GM12878 (cell line): ENCODE data around the gene CAMK4. TPM values are rescaled to one million over a fixed set of nuclear protein-coding genes. Genes with fewer than 3 reads are reported as not detected.

Source experiments
- ATAC-seq: fragments of 200-7000 bp; cut with Tn5 transposase; 3 replicates; pipeline ENCODE4 v1.9.1; 2020; ENCODE audit warnings: mild to moderate bottlenecking, moderate library complexity
- BruUV-seq: library from RNA; stranded (reverse); fragments of 400-500 nt; replicated peaks from 2 replicates; lab custom pipeline; 2021; lab: Mats Ljungman, UMichigan
- CTCF ChIA-PET: fragments of 300-600 bp; sonication (Branson Sonifier 250); formaldehyde crosslinking; extraction: SDS; loops from one replicate; lab custom pipeline; 2021; ENCODE audit warnings: inconsistent platforms; lab: Yijun Ruan, JAX
- POLR2A ChIA-PET: fragments of 350-600 bp; formaldehyde crosslinking; extraction: SDS; loops from one replicate; lab custom pipeline; 2021; ENCODE audit warnings: inconsistent platforms; lab: Charles Lee
- RAD21 ChIA-PET: fragments of 300-600 bp; sonication (Branson Sonifier 250); formaldehyde crosslinking; loops from one replicate; lab custom pipeline; 2023; ENCODE audit warnings: antibody characterized with exemption; ENCODE audit not compliant: unreplicated experiment; lab: Charles Lee
- SMC1A ChIA-PET: fragments of 300-600 bp; sonication (Branson Sonifier 250); formaldehyde crosslinking; loops from one replicate; lab custom pipeline; 2023; ENCODE audit not compliant: unreplicated experiment, uncharacterized antibody; lab: Charles Lee
- DNase-seq: peaks from one replicate; pipeline ENCODE4 v3.0.0-alpha.2; 2011; ENCODE audit warnings: low read depth, low spot score
- FAIRE-seq: peaks from 3 replicates; lab custom pipeline; 2011; peaks lifted over from hg19 to GRCh38; lab: Jason Lieb, UNC
- H2AFZ ChIP-seq: 2 replicates; pipeline ENCODE4 v1.6.0; 2011; ENCODE audit warnings: low read depth, low read length, control low read depth; ENCODE audit not compliant: control insufficient read depth
- H3K27ac ChIP-seq: 2 replicates; pipeline ENCODE4 v1.5.1; 2011; ENCODE audit warnings: control low read depth; ENCODE audit not compliant: control insufficient read depth, insufficient read depth
- H3K27me3 ChIP-seq, 2 experiments: replicated peaks in 1 of 2; 2 replicates each; pipeline versions ENCODE4 v1.6.0 to v1.6.1; 2011; ENCODE audit warnings: low read length in 1 of 2; ENCODE audit not compliant: control insufficient read depth in 2 of 2, insufficient read depth in 2 of 2
- H3K36me3 ChIP-seq, 2 experiments: 2 replicates each; pipeline ENCODE4 v1.5.1; 2011; ENCODE audit warnings: low read length in 1 of 2; ENCODE audit not compliant: control insufficient read depth in 2 of 2, insufficient read depth in 2 of 2
- H3K4me1 ChIP-seq: 2 replicates; pipeline ENCODE4 v1.6.1; 2011; ENCODE audit warnings: mild to moderate bottlenecking, low read length, moderate library complexity, mixed read lengths; ENCODE audit not compliant: control insufficient read depth, insufficient read depth
- H3K4me2 ChIP-seq: 2 replicates; pipeline ENCODE4 v1.6.0; 2011; ENCODE audit warnings: control low read depth; ENCODE audit not compliant: control insufficient read depth, insufficient read depth
- H3K4me3 ChIP-seq: fragments of 200-600 bp; sonication (generic); 2 replicates; pipeline ENCODE4 v1.5.1; 2016
- H3K79me2 ChIP-seq: 2 replicates; pipeline ENCODE4 v1.6.0; 2011; ENCODE audit warnings: low read length; ENCODE audit not compliant: control insufficient read depth, insufficient read depth
- H3K9ac ChIP-seq: 2 replicates; pipeline ENCODE4 v1.8.0; 2011; ENCODE audit warnings: low read length, control low read depth, mixed read lengths; ENCODE audit not compliant: control insufficient read depth, insufficient read depth
- H3K9me3 ChIP-seq: replicated peaks from 3 replicates; pipeline ENCODE4 v1.5.1; 2011; ENCODE audit warnings: mild to moderate bottlenecking, low read length; ENCODE audit not compliant: control insufficient read depth, insufficient read depth
- H4K20me1 ChIP-seq: 2 replicates; pipeline ENCODE4 v1.6.0; 2011; ENCODE audit not compliant: control insufficient read depth, insufficient read depth
- EGR1 ChIP-seq, 2 experiments: IDR thresholded peaks; 1 replicate in 1 of 2; 2 replicates in 1 of 2; pipeline ENCODE4 v1.6.1; 2011 to 2012; ENCODE audit warnings: low read depth in 2 of 2, low read length in 2 of 2, borderline replicate concordance in 1 of 2, mild to moderate bottlenecking in 1 of 2, moderate library complexity in 1 of 2
- NFYB ChIP-seq: IDR thresholded peaks from 2 replicates; pipeline ENCODE4 v1.6.1; 2011; ENCODE audit warnings: low read depth, mild to moderate bottlenecking, low read length, improper control_type of control experiment, moderate library complexity; ENCODE audit not compliant: insufficient read depth
- SMAD1 ChIP-seq: fragments of 450-650 bp; IDR thresholded peaks from 2 replicates; pipeline ENCODE4 v1.6.1; 2018; ENCODE audit warnings: mild to moderate bottlenecking, low read depth; ENCODE audit not compliant: partially characterized antibody
- TCF3 ChIP-seq: IDR thresholded peaks from 2 replicates; pipeline ENCODE4 v1.6.1; 2012; ENCODE audit warnings: low read depth, mild to moderate bottlenecking, low read length, borderline replicate concordance; ENCODE audit not compliant: insufficient read depth
- ZZZ3 ChIP-seq: IDR thresholded peaks from 2 replicates; pipeline ENCODE4 v1.6.1; 2011; ENCODE audit warnings: low read depth; ENCODE audit not compliant: control insufficient read depth, insufficient read length
- WGBS: methylation state at CpG from one replicate; pipeline ENCODE4 v1.1.6; 2016; ENCODE audit warnings: low lambda C conversion rate; ENCODE audit not compliant: insufficient replicate concordance, insufficient coverage; ENCODE audit errors: missing lambda C conversion rate; 5-methylcytosine and 5-hydroxymethylcytosine counted together
- in situ Hi-C: fragments of 300-500 bp; cut with MboI; formaldehyde crosslinking; loops from 9 replicates; pipeline ENCODE4 v1.14.3; 2018; ENCODE audit warnings: mixed read lengths
- intact Hi-C: fragments of 100-400 bp; cut with micrococcal nuclease; formaldehyde crosslinking; loops from one replicate; pipeline ENCODE4 v1.14.2; 2022; ENCODE audit not compliant: unreplicated experiment
- polyA plus RNA-seq, 11 experiments: library from polyadenylated mRNA; depleted of rRNA in 4 of 11; unstranded in 6 of 11; stranded (reverse) in 5 of 11; fragments of >200 nt; fragmentation: Nextera tagmentation in 4 of 11; fragmentation: Illumina TruSeq in 1 of 11; extraction: Ambion mirVana in 4 of 11; extraction: Trizol in 1 of 11; gene quantifications; 1 replicate in 1 of 11; 2 replicates in 10 of 11; pipeline versions ENCODE4 v1.2.1 to v1.2.3, GENCODE V29; 2011 to 2016; ENCODE audit warnings: inconsistent platforms in 2 of 11, missing spikeins in 2 of 11, low read depth in 1 of 11
- total RNA-seq, 4 experiments: library from RNA; depleted of rRNA in 3 of 4; stranded (reverse); fragments of >200 nt in 3 of 4; fragmentation: Illumina TruSeq in 1 of 4; extraction: Trizol in 1 of 4; gene quantifications; 2 replicates each; pipeline versions ENCODE4 v1.2.1 to v1.2.3, GENCODE V29; 2013 to 2021
- TF ChIP-seq, protein P1 (sequence below): fragments of 450-650 bp; IDR thresholded peaks from 2 replicates; pipeline ENCODE4 v1.6.1; 2017; ENCODE audit warnings: borderline replicate concordance
- TF ChIP-seq, protein P2 (sequence below): IDR thresholded peaks from 2 replicates; pipeline ENCODE4 v1.6.1; 2012; ENCODE audit warnings: improper control_type of control experiment, low read depth, low read length; ENCODE audit not compliant: insufficient replicate concordance
- TF ChIP-seq, protein P3 (sequence below): IDR thresholded peaks from 2 replicates; pipeline ENCODE4 v1.6.1; 2011; ENCODE audit warnings: low read depth, mild to moderate bottlenecking, low read length, moderate library complexity, borderline replicate concordance; ENCODE audit errors: extremely low read depth

CAMK4 gene
- total and polyA plus RNA-seq, 10 of the 15 experiments (the other 5 are each of a cell fraction or from before 2014, with no cell fraction given): 13.3 to 51.9 (median 35.3) TPM

- Histone ChIP-seq H3K27me3 (no peaks in the 10 kb centered on the region), H3K79me2 (peaks cover 60% of the 10 kb centered on the region), H4K20me1 (no peaks in the 10 kb centered on the region), H3K4me3 (no peak overlapping the region), H3K4me2 (no peak overlapping the region), H3K4me1 (peaks cover 9% of the 10 kb centered on the region), H3K36me3 (peaks cover 2 to 13% of the 10 kb centered on the region in 2 experiments; a peak in 3 of 4 replicates), H3K9ac (no peak overlapping the region), H3K9me3 (no peaks in the 10 kb centered on the region), H3K27ac (no peak overlapping the region), H2AFZ (no peak overlapping the region)
- ATAC-seq: no peak
- RAD21 ChIA-PET: no interaction called here
- TF ChIP-seq, protein P1, sequence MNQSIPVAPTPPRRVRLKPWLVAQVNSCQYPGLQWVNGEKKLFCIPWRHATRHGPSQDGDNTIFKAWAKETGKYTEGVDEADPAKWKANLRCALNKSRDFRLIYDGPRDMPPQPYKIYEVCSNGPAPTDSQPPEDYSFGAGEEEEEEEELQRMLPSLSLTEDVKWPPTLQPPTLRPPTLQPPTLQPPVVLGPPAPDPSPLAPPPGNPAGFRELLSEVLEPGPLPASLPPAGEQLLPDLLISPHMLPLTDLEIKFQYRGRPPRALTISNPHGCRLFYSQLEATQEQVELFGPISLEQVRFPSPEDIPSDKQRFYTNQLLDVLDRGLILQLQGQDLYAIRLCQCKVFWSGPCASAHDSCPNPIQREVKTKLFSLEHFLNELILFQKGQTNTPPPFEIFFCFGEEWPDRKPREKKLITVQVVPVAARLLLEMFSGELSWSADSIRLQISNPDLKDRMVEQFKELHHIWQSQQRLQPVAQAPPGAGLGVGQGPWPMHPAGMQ: no peak
- TF ChIP-seq NFYB (no peak), SMAD1 (no peak), TCF3 (no peak), ZZZ3 (no peak), EGR1 (IDR thresholded peaks at IDR 0.05; ENCODE audit: borderline replicate concordance in 1 of 2, low read depth in 2 of 2, low read length in 2 of 2) (no peak)
- TF ChIP-seq, protein P2, sequence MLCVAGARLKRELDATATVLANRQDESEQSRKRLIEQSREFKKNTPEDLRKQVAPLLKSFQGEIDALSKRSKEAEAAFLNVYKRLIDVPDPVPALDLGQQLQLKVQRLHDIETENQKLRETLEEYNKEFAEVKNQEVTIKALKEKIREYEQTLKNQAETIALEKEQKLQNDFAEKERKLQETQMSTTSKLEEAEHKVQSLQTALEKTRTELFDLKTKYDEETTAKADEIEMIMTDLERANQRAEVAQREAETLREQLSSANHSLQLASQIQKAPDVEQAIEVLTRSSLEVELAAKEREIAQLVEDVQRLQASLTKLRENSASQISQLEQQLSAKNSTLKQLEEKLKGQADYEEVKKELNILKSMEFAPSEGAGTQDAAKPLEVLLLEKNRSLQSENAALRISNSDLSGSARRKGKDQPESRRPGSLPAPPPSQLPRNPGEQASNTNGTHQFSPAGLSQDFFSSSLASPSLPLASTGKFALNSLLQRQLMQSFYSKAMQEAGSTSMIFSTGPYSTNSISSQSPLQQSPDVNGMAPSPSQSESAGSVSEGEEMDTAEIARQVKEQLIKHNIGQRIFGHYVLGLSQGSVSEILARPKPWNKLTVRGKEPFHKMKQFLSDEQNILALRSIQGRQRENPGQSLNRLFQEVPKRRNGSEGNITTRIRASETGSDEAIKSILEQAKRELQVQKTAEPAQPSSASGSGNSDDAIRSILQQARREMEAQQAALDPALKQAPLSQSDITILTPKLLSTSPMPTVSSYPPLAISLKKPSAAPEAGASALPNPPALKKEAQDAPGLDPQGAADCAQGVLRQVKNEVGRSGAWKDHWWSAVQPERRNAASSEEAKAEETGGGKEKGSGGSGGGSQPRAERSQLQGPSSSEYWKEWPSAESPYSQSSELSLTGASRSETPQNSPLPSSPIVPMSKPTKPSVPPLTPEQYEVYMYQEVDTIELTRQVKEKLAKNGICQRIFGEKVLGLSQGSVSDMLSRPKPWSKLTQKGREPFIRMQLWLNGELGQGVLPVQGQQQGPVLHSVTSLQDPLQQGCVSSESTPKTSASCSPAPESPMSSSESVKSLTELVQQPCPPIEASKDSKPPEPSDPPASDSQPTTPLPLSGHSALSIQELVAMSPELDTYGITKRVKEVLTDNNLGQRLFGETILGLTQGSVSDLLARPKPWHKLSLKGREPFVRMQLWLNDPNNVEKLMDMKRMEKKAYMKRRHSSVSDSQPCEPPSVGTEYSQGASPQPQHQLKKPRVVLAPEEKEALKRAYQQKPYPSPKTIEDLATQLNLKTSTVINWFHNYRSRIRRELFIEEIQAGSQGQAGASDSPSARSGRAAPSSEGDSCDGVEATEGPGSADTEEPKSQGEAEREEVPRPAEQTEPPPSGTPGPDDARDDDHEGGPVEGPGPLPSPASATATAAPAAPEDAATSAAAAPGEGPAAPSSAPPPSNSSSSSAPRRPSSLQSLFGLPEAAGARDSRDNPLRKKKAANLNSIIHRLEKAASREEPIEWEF: no peak
- TF ChIP-seq, protein P3, sequence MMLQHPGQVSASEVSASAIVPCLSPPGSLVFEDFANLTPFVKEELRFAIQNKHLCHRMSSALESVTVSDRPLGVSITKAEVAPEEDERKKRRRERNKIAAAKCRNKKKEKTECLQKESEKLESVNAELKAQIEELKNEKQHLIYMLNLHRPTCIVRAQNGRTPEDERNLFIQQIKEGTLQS: no peak
- SMC1A ChIA-PET: no interaction called here
- no peak for FAIRE-seq
- intact Hi-C loops (no loop called here), in situ Hi-C loops (loop anchor here (25.0 kb wide), 1 partner anchor 505 kb away; the partner anchor contains the start of genes SLC25A46 and TMEM232)
- POLR2A ChIA-PET: interaction anchor here (1.5 kb wide), 1 partner anchor 9 kb away, joined by 3 read pairs; no protein-coding TSS in a partner anchor
- WGBS: 90% methylated on average over 10 of the region's 10 CpGs
- no TSS peak for BruUV-seq
- CTCF ChIA-PET: no interaction called here
- no peak for DNase-seq
Measured at GRCh38 chr5:111242606-111243005, 18.4 kb downstream of the CAMK4 start.
